Esophagus (tissue), 2 donors: ENCODE measurements around the gene ZIC4. TPM values are rescaled to one million over a fixed set of nuclear protein-coding genes. Genes with fewer than 3 reads are reported as not detected.

Experiments
- H3K27ac ChIP-seq, 2 donors: one replicate each; pipeline ENCODE4 v1.5.1; 2013; ENCODE audit warnings: low read depth in 2 of 2, mild to moderate bottlenecking in 2 of 2, inconsistent platforms in 1 of 2, low read length in 1 of 2, moderate library complexity in 1 of 2
- H3K27me3 ChIP-seq, 2 donors: one replicate each; pipeline ENCODE4 v1.6.1; 2013; ENCODE audit warnings: low read length in 2 of 2, control low read depth in 1 of 2, mild to moderate bottlenecking in 1 of 2; ENCODE audit not compliant: insufficient read depth in 2 of 2, control insufficient read depth in 1 of 2
- H3K36me3 ChIP-seq, 2 donors: one replicate each; pipeline ENCODE4 v1.6.1; 2013; ENCODE audit warnings: low read length in 1 of 2; ENCODE audit not compliant: control insufficient read depth in 2 of 2, insufficient read depth in 2 of 2
- H3K4me1 ChIP-seq, 2 donors: one replicate each; pipeline ENCODE4 v1.6.1; 2013; ENCODE audit warnings: low read length in 1 of 2; ENCODE audit not compliant: control insufficient read depth in 2 of 2, insufficient read depth in 2 of 2
- H3K4me3 ChIP-seq, 2 donors: one replicate each; pipeline ENCODE4 v1.5.1; 2013; ENCODE audit warnings: low read length in 2 of 2, mild to moderate bottlenecking in 2 of 2, low read depth in 1 of 2, moderate library complexity in 1 of 2
- H3K9me3 ChIP-seq, 2 donors: one replicate each; pipeline ENCODE4 v1.6.1; 2013; ENCODE audit warnings: mild to moderate bottlenecking in 2 of 2, low read depth in 1 of 2, low read length in 1 of 2, moderate library complexity in 1 of 2; ENCODE audit not compliant: control insufficient read depth in 2 of 2, insufficient read depth in 1 of 2
- WGBS, 2 donors: extraction: QIAGEN DNeasy Blood & Tissue Kit; methylation state at CpG; one replicate each; pipeline ENCODE4 v1.1.7; 2013; 5-methylcytosine and 5-hydroxymethylcytosine counted together
- polyA plus RNA-seq, 2 donors: library from polyadenylated mRNA; stranded (reverse); fragments of 200-250 nt; gene quantifications; one replicate each; pipeline ENCODE4 v1.2.3, GENCODE V29; 2013
- donor health status: healthy with polysubstance abuse.
- donor health status: Bipolar disorder and iron deficiency.

ZIC4 gene
- polyA plus RNA-seq, 2 donors = not detected

GRCh38 chr3:147424581-147425387, 18.4 kb upstream of the ZIC4 start:
- H3K27ac ChIP-seq = no peak overlapping the region
- H3K27me3 ChIP-seq = peaks cover 15 to 46% of the 10 kb centered on the region in 2 donors
- peaks cover 2 to 3% of the 10 kb centered on the region in 2 donors for H3K4me1 ChIP-seq
- H3K36me3 ChIP-seq = no peaks in the 10 kb centered on the region
- peaks cover 3 to 22% of the 10 kb centered on the region in 2 donors for H3K9me3 ChIP-seq
- 14% methylated on average over 14 of the region's 14 CpGs for WGBS, 2 donors
- no peak overlapping the region for H3K4me3 ChIP-seq

- H3K9me3 ChIP-seq = peaks cover 3 to 29% of the 10 kb centered on the region in 2 donors
- 8 to 11% methylated on average over 33 of the region's 33 CpGs for WGBS, 2 donors
- no peaks in the 10 kb centered on the region for H3K36me3 ChIP-seq
- H3K27me3 ChIP-seq = peaks cover 15 to 54% of the 10 kb centered on the region in 2 donors
- H3K27ac ChIP-seq = no peak overlapping the region
- H3K4me3 ChIP-seq = no peak overlapping the region
- H3K4me1 ChIP-seq = peaks cover 5 to 7% of the 10 kb centered on the region in 2 donors
These were observed 17.6 kb upstream of the ZIC4 start for GRCh38 chr3:147423798-147424580.

- Histone ChIP-seq H3K9me3 (peaks cover 3 to 30% of the 10 kb centered on the region in 2 donors), H3K27me3 (peaks cover 15 to 60% of the 10 kb centered on the region in 2 donors), H3K4me3 (no peak overlapping the region), H3K36me3 (no peaks in the 10 kb centered on the region), H3K27ac (no peak overlapping the region), H3K4me1 (peaks cover 5 to 7% of the 10 kb centered on the region in 2 donors)
- 8 to 9% methylated on average over 3 of the region's 3 CpGs for WGBS, 2 donors
These were observed 17.1 kb upstream of the ZIC4 start for GRCh38 chr3:147423537-147423797.

- Histone ChIP-seq H3K27ac (no peak overlapping the region), H3K27me3 (peaks cover 15 to 61% of the 10 kb centered on the region in 2 donors), H3K9me3 (peaks cover 3 to 30% of the 10 kb centered on the region in 2 donors), H3K4me3 (no peak overlapping the region), H3K36me3 (no peaks in the 10 kb centered on the region), H3K4me1 (peaks cover 5 to 7% of the 10 kb centered on the region in 2 donors)
- WGBS, 2 donors = 9 to 15% methylated on average over 36 of the region's 36 CpGs
These were observed 16.5 kb upstream of the ZIC4 start for GRCh38 chr3:147422601-147423536.

GRCh38 chr3:147422196-147422595, 15.9 kb upstream of the ZIC4 start:
- H3K9me3 ChIP-seq = peaks cover 3 to 30% of the 10 kb centered on the region in 2 donors
- no peak overlapping the region for H3K4me3 ChIP-seq
- H3K27ac ChIP-seq = no peak overlapping the region
- no peaks in the 10 kb centered on the region for H3K36me3 ChIP-seq
- 15 to 18% methylated on average over 15 of the region's 15 CpGs for WGBS, 2 donors
- H3K27me3 ChIP-seq = peaks cover 15 to 61% of the 10 kb centered on the region in 2 donors
- H3K4me1 ChIP-seq = peaks cover 5 to 7% of the 10 kb centered on the region in 2 donors

GRCh38 chr3:147421184-147421912, 15.0 kb upstream of the ZIC4 start:
- WGBS, 2 donors = 9 to 14% methylated on average over 47 to 53 of the region's 53 CpGs

GRCh38 chr3:147420353-147421183, 14.2 kb upstream of the ZIC4 start:
- peaks cover 18 to 61% of the 10 kb centered on the region in 2 donors for H3K27me3 ChIP-seq

More at GRCh38 chr3:147421184-147421912, 15.0 kb upstream of the ZIC4 start:
- Histone ChIP-seq H3K4me1 (peaks cover 5 to 7% of the 10 kb centered on the region in 2 donors), H3K4me3 (no peak overlapping the region), H3K9me3 (peaks cover 3 to 30% of the 10 kb centered on the region in 2 donors), H3K27me3 (peaks cover 15 to 61% of the 10 kb centered on the region in 2 donors), H3K36me3 (no peaks in the 10 kb centered on the region), H3K27ac (no peak overlapping the region)

GRCh38 chr3:147419781-147420224, 13.5 kb upstream of the ZIC4 start:
- Histone ChIP-seq H3K9me3 (peaks cover 3 to 33% of the 10 kb centered on the region in 2 donors), H3K4me3 (no peak overlapping the region), H3K4me1 (peaks cover 5 to 7% of the 10 kb centered on the region in 2 donors), H3K27me3 (peaks cover 18 to 63% of the 10 kb centered on the region in 2 donors), H3K27ac (no peak overlapping the region), H3K36me3 (no peaks in the 10 kb centered on the region)
- WGBS, 2 donors = 27 to 32% methylated on average over 10 of the region's 10 CpGs

More at GRCh38 chr3:147420353-147421183, 14.2 kb upstream of the ZIC4 start:
- H3K4me3 ChIP-seq = no peak overlapping the region
- no peak overlapping the region for H3K27ac ChIP-seq
- H3K4me1 ChIP-seq = peaks cover 5 to 7% of the 10 kb centered on the region in 2 donors
- H3K36me3 ChIP-seq = no peaks in the 10 kb centered on the region
- peaks cover 3 to 30% of the 10 kb centered on the region in 2 donors for H3K9me3 ChIP-seq
- WGBS, 2 donors = 11 to 16% methylated on average over 32 of the region's 32 CpGs
